GM12874 (cell line): Measurements from ENCODE around the gene ITIH4.

Experiments
- CTCF ChIP-seq: IDR thresholded peaks from 2 replicates; pipeline ENCODE4 v1.5.1; 2011; ENCODE audit warnings: low read depth, mild to moderate bottlenecking, control low read depth, low read length, moderate library complexity; ENCODE audit not compliant: insufficient read depth

The ITIH4 gene

GRCh38 chr3:52777127-52777958 lies 53.1 kb downstream of the ITIH4 start, which contains the start of gene ITIH1:
TSS of gene ITIH1 (plus strand) at chr3:52777599. CDS start at chr3:52777616, 17 bp downstream.
- no peak for TF ChIP-seq CTCF

GRCh38 chr3:52775877-52776276 lies 54.6 kb downstream of the ITIH4 start:
- TF ChIP-seq CTCF: no peak

- no peak for TF ChIP-seq CTCF
Observed at GRCh38 chr3:52774901-52775864, 55.3 kb downstream of the ITIH4 start.

GRCh38 chr3:52774066-52774713 lies 56.3 kb downstream of the ITIH4 start:
- TF ChIP-seq CTCF: no peak

GRCh38 chr3:52773361-52774065 lies 57.0 kb downstream of the ITIH4 start:
- TF ChIP-seq CTCF: no peak

- TF ChIP-seq CTCF: no peak
Observed at GRCh38 chr3:52771702-52772101, 58.8 kb downstream of the ITIH4 start.
